NCI-H2196 treated with DMSO at 0.1 percent for 48 hours (cell line): ENCODE data around the gene ZNF202.
"Not testable (repeated sequence)": the region's sequence is repeated elsewhere in the genome, so short reads cannot be mapped to it uniquely, and the experiment has no call there.

ENCODE experiments used
- DNase-seq: peaks from one replicate; lab custom pipeline; 2025; ENCODE audit not compliant: unreplicated experiment; lab: John Stamatoyannopoulos, UW

The ZNF202 gene

GRCh38 chr11:123741159-123742030 lies at the start of gene ZNF202:
TSS of gene ZNF202 (minus strand) at chr11:123741660. CDS start at chr11:123730888, 10,772 bp downstream.
- DNase-seq: peak; percentile 80

- DNase-seq: no peak
These were observed 42.1 kb upstream of the ZNF202 start for GRCh38 chr11:123783536-123783935.

- no peak for DNase-seq
These were observed 37.1 kb upstream of the ZNF202 start for GRCh38 chr11:123778511-123778910.

GRCh38 chr11:123775715-123776549 lies 34.5 kb upstream of the ZNF202 start:
- DNase-seq: no peak

- no peak for DNase-seq
These were observed 33.8 kb upstream of the ZNF202 start for GRCh38 chr11:123775289-123775688.

DNA sequence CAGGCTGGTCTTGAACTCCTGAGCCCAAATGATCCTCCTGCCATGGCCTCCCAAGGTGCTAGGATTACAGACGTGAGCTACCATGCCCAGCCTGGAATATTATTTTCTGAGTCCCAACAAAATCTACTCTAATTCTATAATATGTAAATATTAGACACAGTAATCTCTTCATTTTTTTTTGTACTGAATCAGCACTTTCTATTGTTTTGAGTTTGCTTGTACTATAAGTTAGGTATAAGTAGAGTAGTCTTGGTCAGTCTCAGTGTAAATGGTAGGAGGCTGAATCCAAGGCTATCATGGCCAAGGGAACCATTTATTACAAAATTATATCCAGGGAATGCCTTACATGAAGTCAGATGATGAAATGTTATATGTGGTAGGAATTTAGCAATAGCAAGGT lies 32.5 kb upstream of the ZNF202 start:
- no peak for DNase-seq

- no peak for DNase-seq
These were observed 31.6 kb upstream of the ZNF202 start for GRCh38 chr11:123773026-123773425.

GRCh38 chr11:123771664-123772063 lies 30.2 kb upstream of the ZNF202 start:
- no peak for DNase-seq

- no peak for DNase-seq
These were observed 29.3 kb upstream of the ZNF202 start for GRCh38 chr11:123770712-123771111.

DNA sequence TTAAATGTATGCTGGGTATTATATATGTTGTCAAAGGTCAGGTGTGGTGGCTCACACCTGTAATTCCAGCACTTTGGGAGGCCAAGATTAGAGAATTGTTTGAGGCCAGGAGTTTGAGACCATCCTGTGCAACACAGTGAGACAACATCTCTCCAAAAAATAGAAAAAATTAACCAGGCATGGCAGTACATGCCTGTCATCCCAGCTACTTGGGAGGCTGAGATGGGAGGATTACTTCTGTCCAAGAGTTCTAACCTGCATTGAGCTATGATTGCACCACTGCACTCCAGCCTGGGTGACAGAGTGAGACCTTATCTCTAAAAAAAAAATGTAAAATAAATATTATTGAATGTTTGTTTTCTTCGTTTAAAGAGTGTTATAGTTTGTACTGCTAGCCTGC lies 24.1 kb upstream of the ZNF202 start:
- DNase-seq: no peak

DNA sequence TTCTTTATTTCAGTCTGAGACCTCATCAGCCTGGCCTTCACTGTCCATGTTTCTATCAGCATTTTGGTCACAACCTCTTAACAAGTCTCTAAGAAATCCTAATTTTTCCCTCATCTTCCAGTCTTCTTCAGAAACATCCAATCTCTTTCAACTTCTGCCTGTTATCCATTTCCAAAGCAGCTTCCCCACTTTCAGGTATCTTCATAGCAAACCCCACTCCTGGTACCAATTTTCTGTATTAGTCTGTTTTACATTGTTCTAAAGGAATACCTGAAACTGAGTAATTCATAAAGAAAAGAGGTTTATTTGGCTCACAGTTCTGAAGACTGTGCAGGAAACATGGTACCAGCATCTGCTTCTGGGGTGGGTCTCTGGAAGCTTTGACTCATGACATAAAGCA lies 21.0 kb upstream of the ZNF202 start:
- no peak for DNase-seq

GRCh38 chr11:123760894-123761293 lies 19.4 kb upstream of the ZNF202 start:
- DNase-seq: no peak

DNA sequence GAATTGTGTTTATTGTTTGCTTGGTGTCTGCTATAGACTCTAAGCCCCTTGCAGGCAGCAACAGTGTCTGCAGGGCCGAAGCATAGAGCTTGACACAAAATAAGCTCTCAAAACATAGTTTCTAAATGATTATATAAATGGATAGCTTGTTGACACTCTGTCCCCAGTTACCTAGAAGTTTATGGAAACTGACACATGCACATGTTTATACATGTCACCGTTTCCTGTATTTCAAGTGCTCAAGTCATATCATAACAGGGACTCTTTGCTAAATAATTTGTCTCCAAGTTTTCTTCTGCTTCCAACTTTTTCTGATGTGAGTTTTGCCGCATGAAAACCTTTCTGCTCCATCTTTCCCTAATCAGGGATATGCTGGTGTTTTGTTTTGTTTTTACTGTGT lies 16.5 kb upstream of the ZNF202 start:
- DNase-seq: no peak

DNA sequence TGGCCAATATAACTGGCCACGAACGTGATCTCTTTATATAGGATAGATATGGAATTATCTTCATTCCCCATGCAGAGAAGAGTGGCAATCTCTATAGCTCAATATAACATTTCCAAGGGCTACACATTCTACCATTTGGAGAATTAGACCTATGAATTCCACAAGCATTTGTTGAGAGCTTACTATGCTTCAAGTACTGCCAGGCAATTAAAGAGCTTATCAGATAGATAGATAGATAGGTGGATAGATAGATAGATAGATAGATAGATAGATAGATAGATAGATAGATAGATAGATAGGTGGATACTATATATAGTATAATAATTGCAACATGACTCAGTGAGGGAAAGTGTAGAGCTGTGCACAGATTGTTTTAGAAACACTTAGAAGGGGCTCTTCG lies 14.4 kb upstream of the ZNF202 start:
- DNase-seq: no peak

- DNase-seq: no peak
These were observed 13.9 kb upstream of the ZNF202 start for GRCh38 chr11:123755344-123755743.

DNA sequence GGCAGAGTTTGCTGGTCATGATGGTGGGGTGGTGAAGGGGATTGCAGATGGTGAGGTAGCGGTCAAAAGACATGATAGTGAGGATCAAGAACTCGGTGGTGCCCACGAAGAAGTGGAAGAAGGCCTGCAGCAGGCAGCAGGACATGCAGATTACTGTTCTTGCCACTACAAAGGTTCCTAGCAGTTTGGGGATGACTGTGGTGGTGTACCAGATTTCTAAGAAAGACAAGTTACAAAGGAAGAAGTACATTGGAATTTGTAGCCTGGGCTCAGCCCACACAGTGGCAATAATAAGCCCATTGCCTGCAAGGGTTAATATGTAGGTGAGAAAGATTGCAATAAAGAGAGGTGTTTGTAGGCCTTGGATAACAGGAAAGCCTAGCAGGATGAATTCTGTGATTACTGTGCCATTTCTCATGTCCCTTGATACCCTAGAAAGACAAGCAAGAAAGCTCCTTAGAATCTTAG lies 12.7 kb upstream of the ZNF202 start, which contains the start of gene OR6X1:
Gene OR6X1, minus strand, starts transcription at position 418 of the 468 bp plus-strand sequence. Its CDS starts 0 bp downstream, at position 418.
- DNase-seq: no peak

DNA sequence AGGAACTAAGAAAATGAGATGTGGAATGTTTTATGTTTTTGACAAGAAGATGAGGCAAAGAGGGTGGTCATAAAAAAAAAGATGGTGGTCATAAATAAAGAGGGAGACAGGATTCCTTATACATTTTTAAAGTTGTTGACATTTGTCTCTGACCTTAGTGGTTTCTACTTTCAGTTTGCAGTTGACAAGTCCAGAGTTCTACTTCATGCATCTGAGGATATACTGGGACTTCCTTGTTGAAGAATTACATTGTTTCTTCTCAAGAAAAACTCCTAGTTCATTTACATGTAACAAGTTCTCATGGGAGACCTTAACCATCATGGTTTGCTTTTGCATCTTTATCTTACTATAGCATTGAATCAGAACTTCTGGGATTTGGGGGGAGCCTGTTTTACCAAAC lies 11.7 kb upstream of the ZNF202 start:
- DNase-seq: no peak

DNA sequence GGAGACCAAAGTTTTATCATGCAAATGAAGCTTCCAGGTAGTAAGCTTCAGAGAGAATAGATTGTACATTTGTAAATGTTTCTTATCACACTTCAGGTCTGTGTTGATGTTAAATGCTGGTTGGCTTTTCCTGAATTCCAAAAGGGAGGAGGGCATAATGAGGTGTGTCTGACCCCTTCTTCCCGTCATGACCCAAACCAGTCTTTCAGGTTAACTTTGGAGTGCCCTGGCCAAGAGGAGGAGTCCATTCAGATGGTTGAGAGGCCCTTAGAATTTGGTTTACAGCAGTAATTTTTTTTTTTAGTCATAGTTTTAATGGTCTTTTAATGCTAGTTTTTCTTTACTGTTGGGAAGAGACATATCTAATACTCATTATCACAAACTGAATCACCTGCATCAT lies 10.3 kb upstream of the ZNF202 start:
- DNase-seq: no peak

DNA sequence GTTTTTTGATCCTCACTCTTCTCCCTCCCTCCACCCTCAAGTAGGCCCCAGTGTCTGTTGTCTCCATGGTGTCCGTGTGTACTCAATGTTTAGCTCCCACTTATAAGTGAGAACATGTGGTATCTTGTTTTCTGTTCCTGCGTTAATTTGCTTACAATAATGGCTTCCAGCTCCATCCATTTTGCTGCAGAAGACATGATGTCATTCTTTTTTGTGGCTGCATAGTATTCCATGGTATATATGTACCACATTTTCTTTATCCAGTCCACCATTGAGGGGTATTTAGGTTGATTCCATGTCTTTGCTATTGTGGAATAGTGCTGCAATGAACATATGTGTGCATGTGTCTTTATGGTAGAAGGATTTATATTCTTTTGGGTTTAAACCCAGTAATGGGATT lies 6.9 kb upstream of the ZNF202 start:
- not testable (repeated sequence) for DNase-seq

- DNase-seq: no peak
These were observed 4.4 kb upstream of the ZNF202 start for GRCh38 chr11:123745764-123746451.

GRCh38 chr11:123742724-123743120 lies 1.3 kb upstream of the ZNF202 start:
- no peak for DNase-seq
